Activated CD8-positive, alpha-beta T cell treated with anti-CD3 and anti-CD28 coated beads for 36 hours (primary cell): ENCODE measurements around the gene MUC3A. TPM values are rescaled to one million over a fixed set of nuclear protein-coding genes. Genes with fewer than 3 reads are reported as not detected.
"Not testable (repeated sequence)": the region's sequence is repeated elsewhere in the genome, so short reads cannot be mapped to it uniquely, and the experiment has no call there.

Source experiments
- ATAC-seq: fragments of 200-7000 bp; cut with Tn5 transposase; one replicate; pipeline ENCODE4 v1.10.0; 2021; ENCODE audit warnings: mild to moderate bottlenecking, moderate library complexity
- CTCF ChIA-PET: fragments of 350-600 bp; sonication (Branson Sonifier 250); formaldehyde crosslinking; loops from one replicate; lab custom pipeline; 2021; ENCODE audit warnings: antibody characterized with exemption; lab: Charles Lee
- POLR2A ChIA-PET: fragments of 350-600 bp; sonication (Branson Sonifier 250); formaldehyde crosslinking; loops from one replicate; lab custom pipeline; 2021; ENCODE audit warnings: antibody characterized with exemption; lab: Charles Lee
- DNase-seq: peaks from one replicate; pipeline ENCODE4 v3.0.0-alpha.2; 2020
- H3K27ac Mint-ChIP-seq: one replicate; pipeline ENCODE4 v1.8.0; 2021; ENCODE audit warnings: mild to moderate bottlenecking, mixed read lengths
- H3K27me3 Mint-ChIP-seq: one replicate; pipeline ENCODE4 v1.8.0; 2021; ENCODE audit warnings: mixed read lengths
- H3K36me3 Mint-ChIP-seq: one replicate; pipeline ENCODE4 v1.8.0; 2021; ENCODE audit warnings: low read depth, mixed read lengths
- H3K4me1 Mint-ChIP-seq: one replicate; pipeline ENCODE4 v1.8.0; 2021; ENCODE audit warnings: low read depth, mixed read lengths
- H3K4me3 Mint-ChIP-seq: one replicate; pipeline ENCODE4 v1.8.0; 2021; ENCODE audit warnings: mild to moderate bottlenecking, moderate library complexity, mixed read lengths
- H3K9me3 Mint-ChIP-seq: one replicate; pipeline ENCODE4 v1.8.0; 2021; ENCODE audit warnings: mixed read lengths
- CTCF ChIP-seq: fragments of 200-600 bp; IDR thresholded peaks from one replicate; pipeline ENCODE4 v1.8.0; 2022; ENCODE audit warnings: antibody characterized with exemption, mild to moderate bottlenecking
- intact Hi-C: fragments of 100-400 bp; cut with micrococcal nuclease; formaldehyde crosslinking; loops from one replicate; pipeline ENCODE4 v1.10.0; 2022
- total RNA-seq, 2 experiments: library from RNA; stranded (reverse); gene quantifications; one replicate each; pipeline ENCODE4 v1.2.3, GENCODE V29; 2021

The MUC3A gene
- total RNA-seq, 2 experiments from 2014 or later, result not detected

GRCh38 chr7:100972002-100972347, 22.6 kb downstream of the MUC3A start:
- TF ChIP-seq CTCF, result no peak
- Mint-ChIP-seq H3K36me3 (no peaks in the 10 kb centered on the region), H3K27me3 (peaks cover 28% of the 10 kb centered on the region), H3K27ac (no peak overlapping the region), H3K9me3 (peaks cover 3% of the 10 kb centered on the region), H3K4me3 (no peak overlapping the region), H3K4me1 (peaks cover 5% of the 10 kb centered on the region)
- DNase-seq (no peak), ATAC-seq (no peak)
- CTCF ChIA-PET, result interaction anchor here (2.1 kb wide), 1 partner anchor 87 kb away, joined by 6 read pairs; no protein-coding TSS in a partner anchor
- POLR2A ChIA-PET, result no interaction called here
- intact Hi-C loops, result no loop called here

GRCh38 chr7:100974021-100974420, 24.7 kb downstream of the MUC3A start:
- Mint-ChIP-seq H3K36me3 (no peaks in the 10 kb centered on the region), H3K9me3 (peaks cover 3% of the 10 kb centered on the region), H3K27me3 (peaks cover 10% of the 10 kb centered on the region), H3K4me3 (no peak overlapping the region), H3K27ac (no peak overlapping the region), H3K4me1 (no peaks in the 10 kb centered on the region)
- CTCF ChIA-PET, result interaction anchor here (2.1 kb wide), 1 partner anchor 85 kb away, joined by 6 read pairs; no protein-coding TSS in a partner anchor
- TF ChIP-seq CTCF, result no peak
- no peak for ATAC-seq
- intact Hi-C loops, result no loop called here
- no peak for DNase-seq
- POLR2A ChIA-PET, result no interaction called here

- TF ChIP-seq CTCF, result no peak
- Mint-ChIP-seq H3K27me3 (peaks cover 4% of the 10 kb centered on the region), H3K27ac (no peak overlapping the region), H3K36me3 (no peaks in the 10 kb centered on the region), H3K4me1 (no peaks in the 10 kb centered on the region), H3K9me3 (peaks cover 3% of the 10 kb centered on the region), H3K4me3 (no peak overlapping the region)
- POLR2A ChIA-PET, result interaction anchor here (0.6 kb wide), 1 partner anchor 286 kb away, joined by 3 read pairs; no protein-coding TSS in a partner anchor
- ATAC-seq (no peak), DNase-seq (no peak)
- intact Hi-C loops, result no loop called here
- CTCF ChIA-PET, result interaction anchor here (0.9 kb wide), 1 partner anchor 15 kb away, joined by 3 read pairs; no protein-coding TSS in a partner anchor
Measured at GRCh38 chr7:100975371-100975821, 26.1 kb downstream of the MUC3A start.

GRCh38 chr7:100978300-100978699, 29.0 kb downstream of the MUC3A start:
- H3K27me3 Mint-ChIP-seq, result peaks cover 4% of the 10 kb centered on the region
- TF ChIP-seq CTCF, result no peak
- ChIA-PET CTCF (interaction anchor here (1.0 kb wide), 1 partner anchor 10 kb away, joined by 3 read pairs; no protein-coding TSS in a partner anchor), POLR2A (no interaction called here)
- intact Hi-C loops, result no loop called here
- no peak overlapping the region for H3K4me3 Mint-ChIP-seq
- ATAC-seq (no peak), DNase-seq (no peak)
- no peaks in the 10 kb centered on the region for H3K36me3 Mint-ChIP-seq
- H3K9me3 Mint-ChIP-seq, result peaks cover 3% of the 10 kb centered on the region
- no peaks in the 10 kb centered on the region for H3K4me1 Mint-ChIP-seq
- no peak overlapping the region for H3K27ac Mint-ChIP-seq

GRCh38 chr7:100983451-100984187, 34.3 kb downstream of the MUC3A start:
- Mint-ChIP-seq H3K4me1 (no peaks in the 10 kb centered on the region), H3K27ac (no peak overlapping the region), H3K9me3 (no peaks in the 10 kb centered on the region), H3K4me3 (no peak overlapping the region), H3K36me3 (no peaks in the 10 kb centered on the region), H3K27me3 (peaks cover 2% of the 10 kb centered on the region)
- CTCF ChIA-PET, result no interaction called here
- ATAC-seq, result no peak
- no peak for DNase-seq
- TF ChIP-seq CTCF, result no peak
- POLR2A ChIA-PET, result no interaction called here
- intact Hi-C loops, result no loop called here

- intact Hi-C loops, H3K27ac Mint-ChIP-seq, H3K27me3 Mint-ChIP-seq, H3K9me3 Mint-ChIP-seq, DNase-seq, POLR2A ChIA-PET, ATAC-seq, CTCF ChIA-PET, H3K36me3 Mint-ChIP-seq, H3K4me3 Mint-ChIP-seq, H3K4me1 Mint-ChIP-seq: not testable (repeated sequence)
Measured at GRCh38 chr7:100984241-100984918, 35.0 kb downstream of the MUC3A start.
